Activated T-cell treated with anti-CD3 and anti-CD28 coated beads, Interleukin-2, amount 50 U/mL, for 1 hour (primary cell): ENCODE data around the gene NUP153.
"Not testable (repeated sequence)": the region's sequence is repeated elsewhere in the genome, so short reads cannot be mapped to it uniquely, and the experiment has no call there.

ENCODE experiments used
- DNase-seq: peaks from one replicate; pipeline ENCODE4 v3.0.0-alpha.2; 2020

The NUP153 gene

GRCh38 chr6:17706580-17707370 is at the start of gene NUP153:
Gene NUP153, minus strand, starts transcription at chr6:17706925. Its CDS starts 538 bp downstream, at chr6:17706387.
- DNase-seq: peak; percentile 100

GRCh38 chr6:17754254-17754653 is 47.5 kb upstream of the NUP153 start:
- no peak for DNase-seq

- DNase-seq: not testable (repeated sequence)
Measured at GRCh38 chr6:17745324-17745723, 38.6 kb upstream of the NUP153 start.

- not testable (repeated sequence) for DNase-seq
Measured at GRCh38 chr6:17744757-17745308, 38.1 kb upstream of the NUP153 start.

- DNase-seq: no peak
Measured at GRCh38 chr6:17744019-17744756, 37.5 kb upstream of the NUP153 start.

GRCh38 chr6:17741507-17741906 is 34.8 kb upstream of the NUP153 start:
- DNase-seq: no peak

- DNase-seq: no peak
Measured at GRCh38 chr6:17740559-17741220, 34.0 kb upstream of the NUP153 start.

- no peak for DNase-seq
Measured at GRCh38 chr6:17737704-17738252, 31.1 kb upstream of the NUP153 start.

GRCh38 chr6:17735311-17735710 is 28.6 kb upstream of the NUP153 start:
- DNase-seq: not testable (repeated sequence)

- no peak for DNase-seq
Measured at GRCh38 chr6:17730078-17730704, 23.5 kb upstream of the NUP153 start.

GRCh38 chr6:17729223-17730077 is 22.7 kb upstream of the NUP153 start:
- DNase-seq: no peak

GRCh38 chr6:17728551-17729222 is 22.0 kb upstream of the NUP153 start:
- DNase-seq: no peak

GRCh38 chr6:17725083-17725482 is 18.4 kb upstream of the NUP153 start:
- no peak for DNase-seq

GRCh38 chr6:17724341-17724740 is 17.6 kb upstream of the NUP153 start:
- no peak for DNase-seq

GRCh38 chr6:17721671-17722070 is 14.9 kb upstream of the NUP153 start:
- DNase-seq: no peak

GRCh38 chr6:17719323-17720041 is 12.8 kb upstream of the NUP153 start:
- DNase-seq: no peak

- DNase-seq: no peak
Measured at GRCh38 chr6:17716221-17716620, 9.5 kb upstream of the NUP153 start.

- no peak for DNase-seq
Measured at GRCh38 chr6:17714879-17715851, 8.4 kb upstream of the NUP153 start.

GRCh38 chr6:17714177-17714576 is 7.5 kb upstream of the NUP153 start:
- no peak for DNase-seq
